NCI-H187 (cell line): Measurements from ENCODE around the gene FKBP8.
"Not testable (repeated sequence)": the region's sequence is repeated elsewhere in the genome, so short reads cannot be mapped to it uniquely, and the experiment has no call there.

ENCODE experiments used
- DNase-seq, 2 experiments: peaks; one replicate each; lab custom pipeline; 2025; lab: John Stamatoyannopoulos, UW

Gene FKBP8

GRCh38 chr19:18558604-18559003, 15.2 kb upstream of the FKBP8 start:
- no peak for DNase-seq

GRCh38 chr19:18558202-18558555, 14.8 kb upstream of the FKBP8 start:
- no peak for DNase-seq

GRCh38 chr19:18557411-18558201, 14.2 kb upstream of the FKBP8 start, which contains the start of gene KXD1:
Gene KXD1, plus strand, starts transcription at chr19:18557870. Its CDS starts 4,187 bp downstream, at chr19:18562057.
- DNase-seq, result peak; percentile 29 to 88

- DNase-seq, result no peak
These were observed 8.3 kb upstream of the FKBP8 start for GRCh38 chr19:18551631-18552030.

- DNase-seq, result no peak
These were observed 572 bp upstream of the FKBP8 start for GRCh38 chr19:18543814-18544475.

GRCh38 chr19:18541992-18542940, 1.1 kb downstream of the FKBP8 start:
- no peak for DNase-seq

GRCh38 chr19:18541258-18541991, 1.9 kb downstream of the FKBP8 start:
- no peak for DNase-seq

GRCh38 chr19:18540200-18540599, 3.2 kb downstream of the FKBP8 start:
- not testable (repeated sequence) for DNase-seq

GRCh38 chr19:18539372-18539771, 4.0 kb downstream of the FKBP8 start:
- DNase-seq, result no peak

- no peak for DNase-seq
These were observed 5.3 kb downstream of the FKBP8 start for GRCh38 chr19:18538115-18538514.

GRCh38 chr19:18537431-18537830, 5.9 kb downstream of the FKBP8 start:
- no peak for DNase-seq

GRCh38 chr19:18536475-18536874, 6.9 kb downstream of the FKBP8 start:
- DNase-seq, result no peak

GRCh38 chr19:18533058-18533457, 10.3 kb downstream of the FKBP8 start:
- DNase-seq, result no peak

- no peak for DNase-seq
These were observed 11.0 kb downstream of the FKBP8 start for GRCh38 chr19:18532168-18532890.

GRCh38 chr19:18531485-18531884, 11.9 kb downstream of the FKBP8 start:
- DNase-seq, result no peak

- DNase-seq, result no peak
These were observed 13.6 kb downstream of the FKBP8 start for GRCh38 chr19:18529782-18530181.

GRCh38 chr19:18526316-18526715, 17.1 kb downstream of the FKBP8 start:
- no peak for DNase-seq

GRCh38 chr19:18523841-18524240, 19.5 kb downstream of the FKBP8 start:
- no peak for DNase-seq

- not testable (repeated sequence) for DNase-seq
These were observed 20.4 kb downstream of the FKBP8 start for GRCh38 chr19:18522862-18523440.

- DNase-seq, result peak; percentile 97 to 99
These were observed 21.1 kb downstream of the FKBP8 start for GRCh38 chr19:18522124-18522861.
